CD4-positive, alpha-beta memory T cell (primary cell): ENCODE results near the gene ATP9A. TPM values are rescaled to one million over a fixed set of nuclear protein-coding genes. Genes with fewer than 3 reads are reported as not detected.

Experiments
- CTCF ChIA-PET: fragments of 350-600 bp; sonication (Branson Sonifier 250); formaldehyde crosslinking; loops from one replicate; lab custom pipeline; 2021; ENCODE audit warnings: inconsistent platforms; ENCODE audit not compliant: partially characterized antibody; lab: Charles Lee
- POLR2A ChIA-PET: fragments of 350-600 bp; sonication (Branson Sonifier 250); formaldehyde crosslinking; loops from one replicate; lab custom pipeline; 2021; ENCODE audit not compliant: partially characterized antibody; lab: Charles Lee
- DNase-seq, 5 donors: peaks; one replicate each; pipeline versions ENCODE4 v3.0.0 to v3.0.0-alpha.2; 2020 to 2022; ENCODE audit warnings: mixed read lengths in 1 of 5
- H3K27ac ChIP-seq: one replicate; pipeline ENCODE4 v1.7.0; 2013; ENCODE audit warnings: low read depth, low read length
- H3K27me3 ChIP-seq: 2 replicates; pipeline ENCODE4 v1.7.0; 2013; ENCODE audit warnings: mild to moderate bottlenecking, low read length, moderate library complexity; ENCODE audit not compliant: insufficient read depth
- H3K36me3 ChIP-seq: 2 replicates; pipeline ENCODE4 v1.7.0; 2013; ENCODE audit warnings: mild to moderate bottlenecking, low read length, moderate library complexity; ENCODE audit not compliant: insufficient read depth
- H3K4me1 ChIP-seq: 2 replicates; pipeline ENCODE4 v1.7.0; 2013; ENCODE audit warnings: mild to moderate bottlenecking, low read length, moderate library complexity; ENCODE audit not compliant: insufficient read depth
- H3K4me3 ChIP-seq, 2 donors: one replicate each; pipeline ENCODE4 v1.7.0; 2013; ENCODE audit warnings: low read length in 2 of 2, mild to moderate bottlenecking in 1 of 2
- H3K9me3 ChIP-seq, 2 donors: one replicate each; pipeline ENCODE4 v1.7.0; 2013; ENCODE audit warnings: low read length in 2 of 2, control low read depth in 1 of 2; ENCODE audit not compliant: control insufficient read depth in 1 of 2
- H3K27ac Mint-ChIP-seq, 7 donors: one replicate each; pipeline ENCODE4 v1.8.0; 2020 to 2021; ENCODE audit warnings: mixed read lengths in 7 of 7, mild to moderate bottlenecking in 6 of 7, inconsistent platforms in 3 of 7, moderate library complexity in 3 of 7
- H3K27me3 Mint-ChIP-seq, 2 donors: one replicate each; pipeline ENCODE4 v1.8.0; 2020 to 2021; ENCODE audit warnings: mixed read lengths in 2 of 2
- H3K36me3 Mint-ChIP-seq, 2 donors: one replicate each; pipeline ENCODE4 v1.8.0; 2020 to 2021; ENCODE audit warnings: mixed read lengths in 2 of 2, inconsistent platforms in 1 of 2, mild to moderate bottlenecking in 1 of 2
- H3K4me1 Mint-ChIP-seq, 4 donors: one replicate each; pipeline ENCODE4 v1.8.0; 2020 to 2021; ENCODE audit warnings: mixed read lengths in 4 of 4, mild to moderate bottlenecking in 1 of 4
- H3K4me3 Mint-ChIP-seq, 8 donors: one replicate each; pipeline ENCODE4 v1.8.0; 2020 to 2021; ENCODE audit warnings: mixed read lengths in 8 of 8, mild to moderate bottlenecking in 7 of 8, moderate library complexity in 6 of 8, inconsistent platforms in 3 of 8
- H3K9me3 Mint-ChIP-seq, 8 donors: one replicate each; pipeline ENCODE4 v1.8.0; 2020 to 2021; ENCODE audit warnings: mixed read lengths in 8 of 8, mild to moderate bottlenecking in 5 of 8, inconsistent platforms in 3 of 8, moderate library complexity in 1 of 8
- intact Hi-C: fragments of 100-400 bp; cut with micrococcal nuclease; formaldehyde crosslinking; loops from one replicate; pipeline ENCODE4 v1.15.1; 2023
- polyA plus RNA-seq, 2 donors: library from polyadenylated mRNA; unstranded; fragments of 300-500 nt; fragmentation: Illumina TruSeq; gene quantifications; one replicate each; pipeline ENCODE4 v1.2.3, GENCODE V29; 2021
- total RNA-seq, 2 experiments: library from RNA; stranded (reverse); gene quantifications; one replicate each; pipeline ENCODE4 v1.2.3, GENCODE V29; 2021

Gene ATP9A
- total and polyA plus RNA-seq, 4 experiments from 2014 or later: 0.14 to 1.0 (median 0.32) TPM

DNA sequence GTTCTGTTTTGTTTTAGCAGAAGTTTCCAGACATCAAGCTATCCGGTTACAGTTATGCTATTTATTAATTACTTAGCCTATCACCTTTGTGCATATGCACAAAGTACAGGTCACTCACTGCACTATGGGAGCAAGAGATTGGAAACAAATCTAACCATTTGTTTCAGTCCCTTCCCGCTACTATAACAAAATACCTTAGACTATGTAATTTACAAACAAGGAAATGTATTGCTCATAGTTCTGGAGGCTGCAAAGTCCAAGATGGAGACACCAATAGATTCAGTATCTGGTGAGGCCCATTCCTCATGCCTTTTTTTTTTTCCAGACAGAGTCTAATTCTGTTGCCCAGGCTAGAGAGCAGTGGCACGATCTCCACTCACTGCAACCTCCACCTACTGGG lies 35.1 kb downstream of the ATP9A start:
- Histone ChIP-seq H3K9me3 (no peaks in the 10 kb centered on the region), H3K27me3 (no peaks in the 10 kb centered on the region), H3K4me1 (no peaks in the 10 kb centered on the region), H3K36me3 (no peaks in the 10 kb centered on the region), H3K4me3 (no peak overlapping the region), H3K27ac (no peak overlapping the region)
- Mint-ChIP-seq H3K4me1 (peaks cover 0 to 1% (median 0%) of the 10 kb centered on the region in 4 donors), H3K4me3 (no peak overlapping the region), H3K27ac (no peak overlapping the region), H3K9me3 (no peaks in the 10 kb centered on the region), H3K36me3 (no peaks in the 10 kb centered on the region), H3K27me3 (peaks cover 0 to 3% of the 10 kb centered on the region in 2 donors)
- CTCF ChIA-PET: no interaction called here
- POLR2A ChIA-PET: no interaction called here
- intact Hi-C loops: no loop called here
- DNase-seq: no peak

DNA sequence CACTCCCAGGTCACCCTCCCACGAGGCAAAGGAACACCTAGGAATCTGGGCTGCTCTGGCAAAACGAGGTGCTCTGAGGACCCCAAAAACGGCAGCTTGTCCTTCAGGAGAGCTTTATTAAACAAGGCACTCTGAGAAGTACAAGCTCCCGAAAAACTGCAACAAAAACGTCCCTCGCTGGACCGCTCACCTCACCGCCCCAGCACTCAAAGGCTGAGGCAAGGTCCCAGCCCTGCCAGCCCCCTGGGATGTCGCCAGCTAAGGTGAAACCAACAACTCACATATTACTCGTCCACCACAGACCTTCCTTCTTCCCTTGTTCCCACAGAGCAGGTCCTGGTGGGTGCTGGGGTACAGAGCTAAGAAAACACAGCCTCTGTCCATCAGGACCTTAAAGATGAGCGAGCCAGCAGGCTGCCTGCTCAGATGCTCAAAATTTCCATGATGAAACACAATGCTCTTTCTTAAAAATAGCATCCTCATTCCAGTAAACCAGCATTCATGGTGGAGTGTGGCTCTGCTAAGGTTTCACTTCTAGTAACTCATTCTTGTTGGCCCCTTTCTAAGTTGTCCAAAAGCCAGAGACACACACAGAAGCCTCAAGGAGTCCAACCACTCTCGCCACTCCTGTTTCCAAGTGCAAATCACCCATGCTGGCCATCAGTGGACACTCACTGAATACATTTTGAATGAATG lies 35.9 kb downstream of the ATP9A start:
- H3K27me3 Mint-ChIP-seq: peaks cover 0 to 3% of the 10 kb centered on the region in 2 donors
- H3K4me3 ChIP-seq: no peak overlapping the region
- no peak for DNase-seq
- intact Hi-C loops: no loop called here
- ChIA-PET POLR2A (no interaction called here), CTCF (interaction anchor here (1.0 kb wide), 1 partner anchor 22 kb away, joined by 3 read pairs; no protein-coding TSS in a partner anchor)
- H3K4me1 ChIP-seq: no peaks in the 10 kb centered on the region
- H3K27me3 ChIP-seq: no peaks in the 10 kb centered on the region
- no peaks in the 10 kb centered on the region for H3K36me3 Mint-ChIP-seq
- H3K4me1 Mint-ChIP-seq: peaks cover 0 to 1% (median 0%) of the 10 kb centered on the region in 4 donors
- no peak overlapping the region for H3K27ac ChIP-seq
- H3K27ac Mint-ChIP-seq: peak overlapping the region in 1 of 7 donors; percentile 43
- H3K4me3 Mint-ChIP-seq: no peak overlapping the region
- no peaks in the 10 kb centered on the region for H3K36me3 ChIP-seq
- no peaks in the 10 kb centered on the region for H3K9me3 ChIP-seq
- H3K9me3 Mint-ChIP-seq: no peaks in the 10 kb centered on the region

DNA sequence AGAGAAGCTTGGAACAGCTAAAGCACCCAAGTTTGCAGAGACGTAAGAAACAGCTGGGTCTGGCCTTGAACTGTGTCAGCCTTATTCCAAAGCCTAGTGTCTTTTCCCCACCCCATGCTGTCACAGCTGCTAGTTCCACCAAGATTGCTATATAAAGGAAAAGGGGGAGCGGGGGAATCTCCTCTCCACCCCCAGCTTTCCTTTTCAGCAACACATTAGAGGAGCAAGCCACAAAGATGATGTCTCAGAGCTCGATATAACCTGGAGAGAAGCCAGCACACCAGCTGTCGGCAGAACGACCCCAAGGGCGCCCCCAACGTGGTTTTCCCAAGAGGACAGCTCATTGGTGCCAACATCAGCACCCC lies 36.5 kb downstream of the ATP9A start:
- ChIA-PET POLR2A (no interaction called here), CTCF (interaction anchor here (1.0 kb wide), 1 partner anchor 21 kb away, joined by 3 read pairs; no protein-coding TSS in a partner anchor)
- Histone ChIP-seq H3K27me3 (no peaks in the 10 kb centered on the region), H3K36me3 (no peaks in the 10 kb centered on the region), H3K4me3 (no peak overlapping the region), H3K4me1 (no peaks in the 10 kb centered on the region), H3K9me3 (no peaks in the 10 kb centered on the region), H3K27ac (no peak overlapping the region)
- Mint-ChIP-seq H3K27ac (no peak overlapping the region), H3K27me3 (peaks cover 0 to 3% of the 10 kb centered on the region in 2 donors), H3K36me3 (no peaks in the 10 kb centered on the region), H3K9me3 (no peaks in the 10 kb centered on the region), H3K4me1 (peaks cover 0 to 1% (median 0%) of the 10 kb centered on the region in 4 donors), H3K4me3 (no peak overlapping the region)
- intact Hi-C loops: no loop called here
- no peak for DNase-seq

DNA sequence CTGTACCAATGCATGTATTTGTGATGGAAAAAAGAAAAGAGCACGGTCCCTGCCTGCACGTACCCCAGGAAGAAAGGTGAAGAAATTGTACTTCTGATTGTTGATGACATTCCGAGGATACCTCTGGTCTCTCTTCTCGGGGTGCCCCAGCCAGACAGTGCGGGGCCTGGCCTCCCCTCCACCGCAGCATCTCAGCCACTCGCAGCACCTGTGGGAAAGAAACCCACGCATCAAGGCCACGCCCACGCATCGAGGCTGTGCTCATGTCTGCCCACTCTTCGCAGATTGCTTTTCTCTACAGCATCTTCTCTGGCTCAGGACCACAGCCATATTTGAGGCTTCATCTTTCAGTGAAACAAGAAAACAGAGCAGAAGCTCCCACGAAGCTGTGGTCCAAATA lies 38.4 kb downstream of the ATP9A start:
- CTCF ChIA-PET: no interaction called here

DNA sequence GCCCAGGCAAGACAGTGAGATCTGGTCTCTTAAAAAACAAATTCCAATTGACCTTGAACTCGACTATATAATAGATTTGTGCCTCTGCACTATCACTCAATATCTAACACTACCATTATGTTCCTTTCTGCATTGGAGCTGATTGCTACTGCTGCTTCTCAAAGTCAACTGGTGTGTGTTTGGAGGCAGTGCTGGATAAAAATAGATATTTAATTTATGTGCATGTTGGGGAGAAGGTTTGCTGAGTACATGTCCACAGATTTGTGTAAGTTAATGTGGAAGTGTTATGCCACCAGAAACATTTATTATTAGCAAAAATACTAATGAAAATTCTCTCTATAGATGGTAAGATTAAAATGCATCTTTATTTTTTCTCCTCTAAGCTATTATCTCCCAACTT lies 39.5 kb downstream of the ATP9A start:
- H3K4me1 Mint-ChIP-seq: peaks cover 0 to 1% (median 0%) of the 10 kb centered on the region in 4 donors
- CTCF ChIA-PET: interaction anchor here (0.8 kb wide), 1 partner anchor 28 kb away, joined by 3 read pairs; no protein-coding TSS in a partner anchor
- intact Hi-C loops: no loop called here
- no peaks in the 10 kb centered on the region for H3K9me3 Mint-ChIP-seq
- H3K27me3 ChIP-seq: no peaks in the 10 kb centered on the region
- H3K4me1 ChIP-seq: no peaks in the 10 kb centered on the region
- H3K27ac Mint-ChIP-seq: no peak overlapping the region
- H3K9me3 ChIP-seq: no peaks in the 10 kb centered on the region
- H3K36me3 Mint-ChIP-seq: no peaks in the 10 kb centered on the region
- H3K4me3 ChIP-seq: no peak overlapping the region
- DNase-seq: no peak
- no peak overlapping the region for H3K4me3 Mint-ChIP-seq
- H3K27me3 Mint-ChIP-seq: peaks cover 0 to 5% of the 10 kb centered on the region in 2 donors
- POLR2A ChIA-PET: no interaction called here
- H3K27ac ChIP-seq: no peak overlapping the region
- H3K36me3 ChIP-seq: no peaks in the 10 kb centered on the region

More for the DNA sequence above, 38.4 kb downstream of the ATP9A start:
- Histone ChIP-seq H3K27me3 (no peaks in the 10 kb centered on the region), H3K4me1 (no peaks in the 10 kb centered on the region), H3K9me3 (no peaks in the 10 kb centered on the region), H3K27ac (no peak overlapping the region), H3K4me3 (no peak overlapping the region), H3K36me3 (no peaks in the 10 kb centered on the region)
- Mint-ChIP-seq H3K9me3 (no peaks in the 10 kb centered on the region), H3K36me3 (no peaks in the 10 kb centered on the region), H3K4me1 (peaks cover 0 to 1% (median 0%) of the 10 kb centered on the region in 4 donors), H3K4me3 (no peak overlapping the region), H3K27me3 (peaks cover 0 to 6% of the 10 kb centered on the region in 2 donors), H3K27ac (no peak overlapping the region)
- intact Hi-C loops: no loop called here
- no peak for DNase-seq
- POLR2A ChIA-PET: no interaction called here

DNA sequence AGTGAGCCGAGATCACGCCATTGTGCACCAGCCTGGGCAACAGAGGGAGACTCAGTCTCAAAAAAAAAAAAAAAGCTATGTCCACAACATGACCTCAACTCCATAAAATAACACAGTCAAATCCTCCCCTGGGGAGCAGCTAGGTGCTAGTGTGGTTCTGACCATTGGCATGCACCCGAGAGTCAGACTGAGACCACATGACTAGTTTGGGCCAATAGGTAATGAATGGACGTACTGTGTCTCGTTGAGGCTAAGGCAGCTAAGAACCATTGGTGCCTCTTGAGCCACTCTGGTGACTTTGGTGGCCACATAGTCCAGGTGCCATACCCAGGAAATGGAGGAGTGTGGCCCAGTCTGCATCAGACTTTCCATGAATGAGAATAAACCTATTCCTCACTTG lies 40.3 kb downstream of the ATP9A start:
- Histone ChIP-seq H3K27ac (no peak overlapping the region), H3K27me3 (no peaks in the 10 kb centered on the region), H3K9me3 (no peaks in the 10 kb centered on the region), H3K4me1 (no peaks in the 10 kb centered on the region), H3K4me3 (no peak overlapping the region), H3K36me3 (no peaks in the 10 kb centered on the region)
- no peaks in the 10 kb centered on the region for H3K36me3 Mint-ChIP-seq
- no peak overlapping the region for H3K27ac Mint-ChIP-seq
- H3K27me3 Mint-ChIP-seq: peaks cover 0 to 5% of the 10 kb centered on the region in 2 donors
- POLR2A ChIA-PET: no interaction called here
- H3K9me3 Mint-ChIP-seq: no peaks in the 10 kb centered on the region
- CTCF ChIA-PET: no interaction called here
- intact Hi-C loops: no loop called here
- H3K4me3 Mint-ChIP-seq: no peak overlapping the region
- H3K4me1 Mint-ChIP-seq: peaks cover 0 to 1% (median 0%) of the 10 kb centered on the region in 4 donors
- no peak for DNase-seq

DNA sequence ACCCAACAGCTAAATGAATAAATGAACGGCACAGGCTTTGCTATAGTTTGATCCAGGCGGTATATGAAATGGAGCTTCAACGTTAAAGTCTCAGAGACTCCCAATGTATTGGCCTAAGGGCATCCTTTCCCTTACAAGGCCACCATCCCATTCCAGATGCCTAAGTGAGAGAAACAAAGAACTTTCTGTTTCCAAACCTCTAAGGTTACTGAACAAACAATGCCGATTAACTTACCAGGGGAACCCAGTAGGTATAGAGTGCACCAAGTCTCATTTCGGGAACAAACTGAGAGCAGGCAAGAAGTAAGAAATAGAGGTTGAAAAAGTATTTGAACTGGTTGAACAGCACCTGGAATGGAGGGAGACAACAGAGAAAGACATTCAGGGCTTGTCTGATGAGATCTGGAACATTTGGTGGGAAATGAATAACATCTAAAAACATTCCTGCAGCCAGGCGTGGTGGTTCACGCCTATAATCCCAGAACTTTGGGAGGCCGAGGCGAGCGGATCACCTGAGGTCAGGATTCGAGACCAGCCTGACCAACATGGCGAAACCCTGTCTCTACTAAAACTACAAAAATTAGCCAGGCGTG lies 42.5 kb downstream of the ATP9A start:
- Histone ChIP-seq H3K4me3 (no peak overlapping the region), H3K36me3 (no peaks in the 10 kb centered on the region), H3K27ac (no peak overlapping the region), H3K27me3 (no peaks in the 10 kb centered on the region), H3K4me1 (no peaks in the 10 kb centered on the region), H3K9me3 (no peaks in the 10 kb centered on the region)
- no peak overlapping the region for H3K4me3 Mint-ChIP-seq
- no peaks in the 10 kb centered on the region for H3K9me3 Mint-ChIP-seq
- H3K27me3 Mint-ChIP-seq: peaks cover 5 to 6% of the 10 kb centered on the region in 2 donors
- H3K36me3 Mint-ChIP-seq: no peaks in the 10 kb centered on the region
- ChIA-PET POLR2A (no interaction called here), CTCF (interaction anchor here (0.5 kb wide), 1 partner anchor 189 kb away, joined by 4 read pairs; no protein-coding TSS in a partner anchor)
- no peak for DNase-seq
- H3K27ac Mint-ChIP-seq: no peak overlapping the region
- intact Hi-C loops: no loop called here
- H3K4me1 Mint-ChIP-seq: no peaks in the 10 kb centered on the region
